Stimulated activated CD8-positive, alpha-beta memory T cell treated with anti-CD3 and anti-CD28 coated beads, Interleukin-15, amount 100 ng/mL, for 1 hour (primary cell): ENCODE measurements around the gene WDR43.

ENCODE experiments used
- DNase-seq: peaks from one replicate; pipeline ENCODE4 v3.0.0-alpha.2; 2020; ENCODE audit warnings: low read depth

The WDR43 gene, protein sequence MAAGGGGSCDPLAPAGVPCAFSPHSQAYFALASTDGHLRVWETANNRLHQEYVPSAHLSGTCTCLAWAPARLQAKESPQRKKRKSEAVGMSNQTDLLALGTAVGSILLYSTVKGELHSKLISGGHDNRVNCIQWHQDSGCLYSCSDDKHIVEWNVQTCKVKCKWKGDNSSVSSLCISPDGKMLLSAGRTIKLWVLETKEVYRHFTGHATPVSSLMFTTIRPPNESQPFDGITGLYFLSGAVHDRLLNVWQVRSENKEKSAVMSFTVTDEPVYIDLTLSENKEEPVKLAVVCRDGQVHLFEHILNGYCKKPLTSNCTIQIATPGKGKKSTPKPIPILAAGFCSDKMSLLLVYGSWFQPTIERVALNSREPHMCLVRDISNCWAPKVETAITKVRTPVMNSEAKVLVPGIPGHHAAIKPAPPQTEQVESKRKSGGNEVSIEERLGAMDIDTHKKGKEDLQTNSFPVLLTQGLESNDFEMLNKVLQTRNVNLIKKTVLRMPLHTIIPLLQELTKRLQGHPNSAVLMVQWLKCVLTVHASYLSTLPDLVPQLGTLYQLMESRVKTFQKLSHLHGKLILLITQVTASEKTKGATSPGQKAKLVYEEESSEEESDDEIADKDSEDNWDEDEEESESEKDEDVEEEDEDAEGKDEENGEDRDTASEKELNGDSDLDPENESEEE

DNA sequence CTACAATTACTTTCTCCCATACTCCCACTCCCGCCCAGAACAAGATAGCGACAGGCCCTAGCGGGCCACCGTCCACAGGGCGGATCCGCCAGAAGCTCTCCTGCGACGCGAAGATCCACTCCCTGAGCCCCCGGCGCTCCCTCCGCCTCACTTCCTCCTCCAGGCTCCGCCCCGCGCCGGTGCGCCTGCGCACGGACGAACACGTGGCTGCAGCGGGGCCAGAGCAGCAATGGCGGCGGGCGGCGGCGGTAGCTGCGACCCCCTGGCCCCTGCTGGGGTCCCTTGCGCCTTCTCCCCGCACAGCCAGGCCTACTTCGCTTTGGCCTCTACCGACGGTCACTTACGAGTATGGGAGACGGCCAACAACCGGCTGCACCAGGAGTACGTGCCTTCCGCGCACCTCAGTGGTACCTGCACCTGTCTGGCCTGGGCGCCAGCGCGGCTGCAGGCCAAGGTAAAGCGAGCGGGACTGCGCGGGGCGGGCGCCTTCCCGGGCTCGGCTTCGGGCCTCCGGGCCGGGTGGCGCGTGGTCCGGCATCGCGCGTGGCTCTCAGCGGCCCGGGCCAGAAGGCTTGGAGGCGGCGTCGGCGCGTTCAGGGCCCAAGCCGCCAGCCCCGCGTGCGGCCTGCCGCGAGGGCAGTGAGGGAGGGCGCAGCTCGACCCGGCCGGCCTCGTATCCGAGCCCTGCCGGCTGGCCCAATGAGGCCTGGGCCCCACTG is at the start of gene WDR43:
Gene WDR43 (plus strand): TSS at position 198 of the 719 bp plus-strand sequence. CDS start 32 bp downstream, at position 230.
- peak; percentile 92 for DNase-seq

DNA sequence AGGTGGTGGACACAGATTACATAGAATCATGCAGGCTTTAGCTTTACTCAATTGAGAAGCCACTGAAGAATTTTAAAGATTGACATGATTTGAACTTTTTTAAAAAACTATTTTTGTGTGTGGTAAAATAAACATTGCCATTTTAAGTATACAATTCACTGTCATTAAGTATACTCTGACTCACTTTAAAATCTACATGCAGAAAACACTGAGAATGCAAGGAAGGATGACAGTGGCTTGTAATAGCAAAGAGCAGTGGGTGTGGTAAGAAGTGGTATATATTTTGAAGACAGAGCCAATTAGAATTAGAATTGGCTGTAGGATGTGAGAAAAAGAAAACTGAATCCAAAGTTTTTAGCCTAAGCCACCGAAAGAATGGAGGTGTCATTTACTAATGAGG is 39.3 kb upstream of the WDR43 start:
- no peak for DNase-seq

DNA sequence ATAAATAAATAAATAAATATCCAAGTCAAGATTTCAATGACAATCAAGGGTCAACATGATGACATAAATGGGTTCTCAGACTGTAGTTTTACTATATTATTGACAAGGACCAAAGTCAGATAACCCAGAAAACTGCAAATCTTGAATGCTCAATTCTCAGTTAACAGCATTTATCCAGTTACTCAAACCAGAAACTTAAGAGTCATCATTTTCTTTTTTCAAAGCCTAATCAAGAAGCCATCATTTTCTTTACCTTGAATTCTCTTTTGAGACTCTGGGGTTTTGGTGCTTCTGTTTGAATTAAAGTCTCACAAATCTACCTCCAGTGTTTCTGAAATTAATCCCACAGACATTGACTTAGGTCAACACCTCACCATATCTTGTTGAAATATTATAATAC is 38.5 kb upstream of the WDR43 start:
- DNase-seq = no peak

DNA sequence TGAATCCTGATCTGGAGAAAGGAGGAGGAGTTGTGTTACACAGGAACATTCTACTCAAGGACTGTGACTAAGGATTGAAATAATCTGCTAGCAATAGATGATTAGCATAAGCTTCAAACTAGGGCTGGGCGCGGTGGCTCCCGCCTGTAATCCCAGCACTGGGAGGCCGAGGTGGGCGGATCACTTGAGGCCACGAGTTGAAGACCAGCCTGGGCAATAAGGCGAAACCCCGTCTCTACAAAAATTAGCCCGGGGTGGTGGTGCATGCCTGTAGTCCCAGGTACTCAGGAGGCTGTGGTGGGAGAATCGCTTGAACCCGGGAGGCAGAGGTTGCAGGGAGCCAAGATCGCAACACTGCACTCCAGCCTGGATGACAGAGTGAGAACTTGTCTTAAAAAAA is 25.9 kb upstream of the WDR43 start:
- no peak for DNase-seq

DNA sequence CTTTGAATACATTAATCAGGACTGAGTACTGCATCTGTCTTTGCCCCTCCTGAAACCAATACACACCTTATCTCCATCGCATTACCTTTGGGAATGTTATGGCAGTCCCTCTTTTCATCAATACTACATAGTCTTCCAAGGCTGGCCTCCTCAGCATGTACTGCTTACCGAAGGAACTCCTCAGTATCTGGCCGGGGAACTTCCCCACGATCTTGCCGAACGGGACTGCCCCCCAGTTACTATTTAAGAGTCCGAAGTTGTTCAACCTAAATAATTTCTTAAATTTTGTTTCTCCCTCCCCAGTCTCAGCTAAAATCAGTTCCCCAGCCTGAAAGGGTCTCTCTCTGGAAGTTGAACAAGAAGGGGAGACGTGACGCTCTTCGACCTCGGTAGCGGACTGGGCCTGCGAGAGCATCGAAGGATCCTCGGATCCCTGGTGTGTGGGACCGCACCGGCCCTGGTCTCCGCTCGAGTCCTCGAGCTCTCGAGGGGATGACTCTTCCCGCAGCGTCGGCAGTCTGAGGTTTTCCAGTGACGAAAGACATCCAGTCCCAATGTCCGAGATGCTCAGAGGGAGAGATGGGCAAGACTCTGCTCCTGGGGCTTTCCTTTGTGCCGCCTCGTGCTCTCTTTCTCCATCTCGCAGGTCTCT is 24.8 kb upstream of the WDR43 start:
- no peak for DNase-seq

DNA sequence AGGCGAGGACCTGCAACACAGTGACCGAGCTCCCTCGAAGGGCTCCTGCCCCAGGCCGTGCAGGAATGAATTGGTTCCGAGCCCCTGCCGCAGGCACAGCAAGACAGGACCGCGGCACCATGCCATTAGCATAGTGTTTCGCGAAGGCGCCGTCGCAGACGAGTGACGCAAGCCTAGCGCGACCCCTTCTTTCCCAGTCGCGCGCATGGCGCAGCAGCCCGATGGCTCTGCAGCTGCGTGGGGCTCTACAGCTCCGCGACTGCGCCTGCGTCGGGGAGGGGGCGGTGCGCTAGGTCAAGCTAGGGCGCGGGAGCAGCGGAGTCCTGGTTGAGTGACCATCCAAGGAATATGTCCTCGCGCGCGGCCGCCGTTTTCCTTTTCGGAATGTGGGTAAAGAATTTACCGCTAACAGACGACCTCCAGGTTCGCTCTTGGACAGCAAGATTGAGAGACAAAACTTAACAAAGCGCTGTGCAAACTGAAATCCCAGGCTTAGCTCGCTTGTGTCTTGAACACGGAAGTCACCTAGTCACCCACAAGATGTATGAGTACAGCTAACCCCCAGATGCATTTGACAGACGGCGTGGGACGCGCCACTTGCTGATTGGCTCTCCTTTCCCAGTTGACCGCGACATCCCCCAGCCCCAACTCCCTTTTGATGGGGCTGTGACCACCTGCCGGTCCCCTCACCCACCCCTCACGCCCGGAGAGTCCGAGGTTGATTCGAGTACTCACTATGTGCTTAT is 24.1 kb upstream of the WDR43 start, which contains the start of gene TRMT61B:
Gene TRMT61B (minus strand): TSS at position 164 of the 746 bp plus-strand sequence. CDS start 32 bp downstream, at position 132.
- peak; percentile 96 for DNase-seq

DNA sequence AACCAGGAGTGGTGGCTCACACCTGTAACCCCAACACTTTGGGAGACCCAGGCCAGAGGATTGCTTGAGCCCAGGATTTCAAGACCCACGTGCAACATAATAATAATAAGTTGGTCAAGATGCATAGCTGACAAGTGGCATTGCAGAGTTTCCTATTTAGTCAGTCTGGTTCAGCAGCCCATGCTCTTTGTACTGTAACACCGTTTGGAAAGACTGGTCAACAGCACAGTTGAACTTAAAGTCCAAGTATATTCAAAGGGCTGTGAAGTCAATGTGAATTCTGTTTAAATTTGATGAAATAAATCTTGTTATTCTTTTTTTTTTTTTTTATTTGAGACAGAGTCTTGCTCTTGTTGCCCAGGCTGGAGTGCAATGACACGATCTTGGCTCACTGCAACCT is 22.8 kb upstream of the WDR43 start:
- DNase-seq = no peak

DNA sequence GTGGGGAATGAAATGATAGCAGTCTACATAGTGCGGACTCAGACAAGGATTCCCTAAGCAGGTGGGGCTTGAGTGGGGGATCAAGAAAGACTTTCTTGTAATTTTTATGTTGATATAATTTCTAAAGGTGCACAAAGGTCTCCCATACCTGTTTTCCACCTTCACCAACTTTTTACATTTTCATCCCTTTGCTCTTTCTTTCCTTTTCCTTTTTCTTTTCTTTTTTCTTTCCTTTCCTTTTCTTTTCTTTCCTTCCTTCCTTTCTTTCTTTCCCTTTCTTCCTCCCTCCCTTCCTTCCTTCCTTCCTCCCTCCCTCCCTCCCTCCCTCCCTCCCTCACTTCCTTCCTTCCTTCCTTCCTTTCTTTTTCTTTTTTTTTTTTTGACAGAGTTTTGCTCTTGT is 14.3 kb upstream of the WDR43 start:
- DNase-seq = no peak

DNA sequence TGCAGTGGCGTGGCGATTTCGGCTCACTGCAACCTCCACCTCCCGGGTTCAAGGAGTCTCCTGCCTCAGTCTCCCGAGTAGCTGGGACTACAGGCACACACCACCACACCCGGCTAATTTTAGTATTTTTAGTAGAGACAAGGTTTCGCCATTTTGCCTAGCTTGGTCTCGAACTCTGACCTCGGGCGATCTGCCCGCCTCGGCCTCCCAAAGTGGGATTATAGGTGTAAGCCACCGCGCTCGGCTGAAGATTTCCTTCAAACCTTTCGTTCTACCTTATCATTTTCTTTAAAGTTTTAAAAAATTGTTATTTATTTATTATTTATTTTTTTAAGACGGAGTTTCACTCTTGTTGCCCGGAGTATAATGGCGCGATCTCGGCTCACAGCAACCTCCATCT is 979 bp upstream of the WDR43 start:
- DNase-seq = no peak

DNA sequence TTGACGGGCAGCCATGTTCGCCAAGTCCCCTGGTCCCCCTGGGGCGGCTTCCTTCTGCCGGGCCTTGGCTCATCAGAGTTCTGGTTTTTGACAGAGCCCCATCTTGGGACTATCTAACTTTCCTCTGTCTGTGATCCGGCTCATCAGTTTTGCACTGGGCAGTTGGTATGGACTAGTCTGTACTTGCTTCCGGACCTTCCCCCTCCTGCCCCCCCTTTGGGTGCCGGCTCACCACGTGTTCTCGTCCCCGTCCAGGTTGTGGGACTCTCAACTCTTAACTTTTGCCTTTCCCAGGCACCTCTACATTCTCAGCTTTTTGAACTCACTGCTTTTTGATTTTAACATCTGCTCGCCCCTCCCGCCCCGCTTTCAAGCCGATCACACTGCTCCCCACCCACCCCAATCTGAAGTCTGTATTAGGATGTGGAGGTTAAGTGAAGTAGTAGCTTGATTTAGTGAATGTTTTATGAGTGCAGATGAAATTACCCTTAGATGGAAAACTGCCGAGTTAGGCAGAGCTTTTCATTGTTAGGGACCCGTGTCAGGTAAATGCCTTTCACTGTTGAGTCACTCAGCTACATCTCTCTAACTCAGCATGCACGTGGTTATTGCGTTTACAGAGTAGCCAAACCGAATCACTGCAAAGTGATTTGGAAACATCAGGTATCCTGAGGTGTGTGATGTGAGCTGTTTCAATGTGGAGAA is 874 bp downstream of the WDR43 start:
- DNase-seq = no peak

DNA sequence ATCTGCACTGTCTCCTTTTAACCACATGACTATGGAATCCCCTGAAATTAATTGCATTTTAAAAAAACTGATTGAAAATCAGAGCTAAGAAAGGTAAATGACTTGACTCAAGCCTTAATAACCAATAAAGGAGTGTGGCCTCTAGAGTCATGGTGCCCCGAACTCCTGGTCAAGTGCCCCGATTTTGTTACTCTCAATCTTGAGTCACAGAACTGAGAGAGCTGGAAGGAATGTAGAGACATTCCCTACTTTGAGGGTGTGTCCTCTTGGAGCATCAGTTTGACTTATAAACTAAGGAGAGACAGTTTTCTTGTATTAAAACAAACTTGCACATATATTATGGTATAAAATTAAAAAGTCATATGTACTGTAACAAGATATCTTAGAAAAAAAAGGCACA is 2.4 kb downstream of the WDR43 start:
- no peak for DNase-seq

DNA sequence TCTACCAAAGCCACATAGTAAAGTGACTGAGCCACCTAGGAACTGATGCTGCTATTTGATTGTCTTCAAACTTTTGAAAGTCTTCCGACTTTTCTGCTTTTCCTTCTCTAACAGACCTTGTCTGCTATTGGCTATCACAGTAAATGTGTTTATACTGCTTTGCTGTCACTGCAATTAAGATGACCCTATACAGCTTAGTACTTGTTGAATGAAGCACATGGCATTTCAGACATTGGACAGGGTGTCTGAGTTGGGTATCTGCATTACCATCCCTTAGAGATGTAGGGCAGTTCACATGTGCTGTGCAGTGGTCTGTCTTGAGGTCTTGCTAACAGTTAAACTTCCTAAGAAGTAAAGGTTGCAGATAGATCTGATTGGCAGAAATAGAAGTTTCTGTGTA is 3.6 kb downstream of the WDR43 start:
- no peak for DNase-seq

DNA sequence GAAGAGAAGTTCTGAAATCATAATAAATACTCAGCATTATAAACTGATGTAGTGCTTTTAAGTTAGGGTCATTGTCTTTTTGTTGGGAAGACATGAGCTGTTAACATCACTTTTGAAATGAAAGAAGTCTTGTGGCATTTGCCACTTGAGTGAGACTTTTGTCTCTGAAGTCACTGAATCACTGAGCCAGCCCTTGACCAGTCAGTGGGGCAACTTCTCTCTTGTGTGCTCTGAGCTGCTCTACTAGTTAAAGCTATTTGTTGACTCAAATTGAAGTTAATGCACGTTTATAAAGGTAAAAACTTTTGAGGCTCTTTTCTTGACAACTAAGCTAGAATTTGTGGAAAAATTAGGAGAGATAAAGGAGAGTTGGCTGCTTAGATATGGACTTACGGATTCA is 6.7 kb downstream of the WDR43 start:
- DNase-seq = no peak

DNA sequence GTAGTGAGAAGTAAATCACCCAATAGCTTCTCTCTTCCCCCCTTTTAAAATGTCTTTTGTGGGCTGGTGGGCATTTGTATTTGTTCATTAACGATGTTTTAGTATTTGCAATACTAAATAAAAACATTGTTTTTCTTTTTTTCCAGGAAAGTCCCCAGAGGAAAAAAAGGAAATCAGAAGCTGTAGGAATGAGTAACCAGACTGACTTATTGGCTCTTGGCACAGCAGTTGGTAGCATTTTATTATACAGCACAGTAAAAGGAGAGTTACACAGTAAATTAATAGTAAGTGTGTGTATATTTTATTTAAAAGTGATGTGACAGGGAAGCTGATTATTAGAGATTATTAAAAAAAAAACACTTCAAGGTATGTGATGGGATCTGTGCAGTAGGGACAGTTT is 7.4 kb downstream of the WDR43 start:
- no peak for DNase-seq

DNA sequence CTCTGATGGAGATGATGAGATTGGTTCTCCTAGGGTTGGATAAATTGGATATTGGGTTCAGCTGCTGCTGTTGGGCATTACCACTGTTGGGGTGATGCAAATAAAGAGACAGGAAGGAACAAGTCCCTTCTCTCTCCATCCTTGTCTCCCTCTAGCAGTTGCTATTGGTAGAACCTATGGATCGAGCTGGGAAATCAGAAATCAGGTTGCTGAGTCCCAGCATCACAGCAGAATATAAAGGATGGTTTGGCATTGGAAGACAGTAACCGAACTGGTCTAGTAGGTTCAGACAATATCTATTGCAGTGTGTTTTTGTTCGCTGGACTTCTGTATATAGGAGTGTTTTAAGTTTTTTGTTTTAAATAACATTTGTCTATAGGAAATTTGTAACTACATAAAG is 8.1 kb downstream of the WDR43 start:
- DNase-seq = no peak

DNA sequence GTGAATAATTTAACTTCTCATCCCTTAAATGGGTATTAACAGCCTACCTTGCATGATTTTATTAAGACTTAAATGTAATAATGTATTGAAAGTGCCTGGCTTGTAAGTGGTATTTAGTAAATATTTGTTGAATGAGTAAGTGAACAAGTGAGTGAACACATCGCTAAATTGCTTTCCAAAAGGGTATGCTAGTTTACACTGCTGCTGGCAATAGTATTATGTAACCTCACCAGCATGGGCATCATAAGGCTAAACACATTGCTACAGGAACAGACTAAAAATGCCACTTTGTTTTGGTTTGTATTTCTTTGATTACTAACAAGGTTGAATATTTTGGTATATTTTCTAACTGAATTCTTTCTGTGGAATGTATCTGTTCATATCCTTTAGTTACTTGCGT is 9.8 kb downstream of the WDR43 start:
- no peak for DNase-seq

DNA sequence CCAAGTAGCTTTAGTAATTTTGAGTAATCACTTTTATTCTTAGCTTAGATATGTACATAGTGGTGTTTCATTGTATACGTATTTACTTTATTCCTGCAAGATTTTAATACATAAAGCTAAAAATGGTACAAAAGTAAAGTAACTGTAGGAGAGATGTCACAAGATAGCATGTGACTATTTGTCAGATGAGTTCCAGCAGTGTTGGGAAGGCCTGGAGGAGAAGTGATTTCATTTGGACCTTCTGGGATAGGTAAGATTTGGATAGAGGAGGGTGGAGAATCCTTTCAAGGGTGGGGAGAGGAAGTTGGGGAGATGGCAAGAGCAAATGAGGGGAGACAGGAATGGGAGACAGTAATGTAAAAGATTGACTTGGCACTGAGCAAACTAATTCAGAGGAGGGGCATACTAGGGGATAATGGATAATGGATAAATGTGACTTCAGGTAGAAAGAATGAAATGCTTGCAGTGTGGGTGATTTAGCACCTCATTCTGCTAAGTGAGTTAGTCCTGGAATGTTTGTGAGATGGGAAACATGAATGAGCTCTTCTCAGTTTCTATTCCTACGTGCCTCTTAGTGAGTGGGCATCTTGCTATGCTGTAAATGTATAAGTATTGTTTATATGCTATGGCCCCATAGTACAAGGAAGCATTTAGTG is 10.5 kb downstream of the WDR43 start:
- no peak for DNase-seq

DNA sequence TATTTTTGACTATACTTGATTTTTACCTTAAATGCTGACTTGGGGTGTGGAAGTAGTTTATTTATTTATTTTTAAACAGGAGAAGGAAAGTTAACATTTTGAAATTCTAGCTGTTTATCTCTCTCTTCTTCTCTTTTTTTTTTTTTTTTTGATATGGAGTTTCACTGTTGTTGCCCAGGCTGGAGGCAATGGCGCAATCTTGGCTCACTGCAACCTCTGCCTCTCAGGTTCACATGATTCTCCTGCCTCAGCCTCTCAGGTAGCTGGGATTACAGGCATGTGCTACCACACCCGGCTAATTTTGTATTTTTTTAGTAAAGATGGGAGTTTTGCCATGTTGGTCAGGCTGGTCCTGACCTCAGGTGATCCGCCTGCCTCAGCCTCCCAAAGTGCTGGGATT is 11.1 kb downstream of the WDR43 start:
- no peak for DNase-seq

DNA sequence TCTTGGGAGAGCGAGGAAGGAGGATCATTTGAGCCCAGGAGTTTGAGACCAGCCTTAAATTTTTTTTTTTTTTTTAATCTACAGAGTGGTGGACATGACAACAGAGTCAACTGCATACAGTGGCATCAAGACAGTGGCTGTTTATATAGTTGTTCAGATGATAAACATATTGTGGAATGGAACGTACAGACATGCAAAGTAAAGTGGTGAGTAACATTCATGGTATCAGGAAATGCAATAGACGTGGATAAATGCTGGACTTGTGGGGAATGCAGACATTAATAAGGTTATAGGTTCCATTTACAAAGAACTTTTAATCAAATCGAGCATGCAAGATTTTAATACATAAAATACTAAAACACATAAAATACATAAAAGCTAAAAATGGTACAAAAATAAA is 11.9 kb downstream of the WDR43 start:
- no peak for DNase-seq

DNA sequence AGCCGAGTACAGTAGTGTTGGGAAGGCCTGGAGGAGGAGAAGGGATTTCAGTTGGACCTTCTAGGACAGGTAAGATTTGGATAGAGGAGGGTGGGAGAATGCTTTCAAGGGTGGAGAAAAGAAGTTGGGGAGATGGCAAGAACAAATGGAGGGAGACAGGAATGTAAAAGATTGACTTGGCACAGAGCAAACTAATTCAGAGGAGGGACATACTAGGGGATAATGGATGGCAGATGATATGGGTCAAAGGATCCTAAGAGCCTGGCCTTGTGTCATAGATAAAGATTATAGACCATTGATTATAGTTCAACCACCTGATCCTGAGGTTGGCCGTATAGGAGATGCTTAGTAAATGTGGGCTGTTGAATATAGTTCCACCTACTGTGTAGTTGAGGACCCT is 12.4 kb downstream of the WDR43 start:
- no peak for DNase-seq

DNA sequence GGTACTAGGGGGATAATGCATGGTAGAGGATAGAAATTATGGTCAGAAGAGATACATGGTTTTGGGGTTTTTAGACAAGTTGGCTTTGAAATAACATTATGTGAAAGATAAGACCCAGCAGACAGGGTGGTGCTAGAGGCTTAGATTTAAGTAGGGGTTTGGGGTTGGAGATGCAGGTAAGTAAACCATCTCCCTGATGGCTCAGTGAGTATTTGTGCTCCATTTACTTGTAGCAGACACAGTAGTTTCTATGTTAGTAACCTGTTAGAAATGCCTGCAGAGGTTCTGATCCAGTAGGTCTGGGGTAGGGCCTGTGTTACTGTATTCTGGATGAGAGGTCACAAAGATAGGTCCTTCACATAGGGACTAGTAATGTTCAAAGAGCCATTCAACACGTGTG is 13.7 kb downstream of the WDR43 start:
- no peak for DNase-seq
